HepG2 (cell line): ENCODE results near the gene SERPINA3. TPM values are rescaled to one million over a fixed set of nuclear protein-coding genes. Genes with fewer than 3 reads are reported as not detected.

ENCODE experiments used
- AGO2 ChIP-seq: fragments of 200-400 bp; formaldehyde crosslinking; optimal IDR thresholded peaks from 2 replicates; pipeline ENCODE3; 2017; ENCODE audit warnings: mild to moderate bottlenecking, low read depth, low read length, moderate library complexity
- EED ChIP-seq: sonication (generic); formaldehyde crosslinking; IDR thresholded peaks from 2 replicates; pipeline ENCODE4 v1.5.0; 2020; ENCODE audit warnings: mild to moderate bottlenecking, missing genetic modification reagents
- KMT2B ChIP-seq: IDR thresholded peaks from 2 replicates; pipeline ENCODE4 v1.6.1; 2016; ENCODE audit warnings: missing genetic modification reagents, missing compliant biosample characterization
- MIER2 ChIP-seq: IDR thresholded peaks from 2 replicates; pipeline ENCODE4 v1.6.1; 2016; ENCODE audit warnings: missing biosample characterization, missing genetic modification reagents
- MLXIP ChIP-seq: sonication (generic); formaldehyde crosslinking; IDR thresholded peaks from 2 replicates; pipeline ENCODE4 v1.9.0; 2021; ENCODE audit warnings: missing genetic modification reagents, borderline replicate concordance
- NR2F2 ChIP-seq: IDR thresholded peaks from 2 replicates; pipeline ENCODE4 v1.6.1; 2012; ENCODE audit warnings: low read depth, inconsistent platforms, borderline replicate concordance
- PAXIP1 ChIP-seq: sonication (generic); formaldehyde crosslinking; conservative IDR thresholded peaks from 2 replicates; pipeline ENCODE4 v1.4.0; 2020; ENCODE audit warnings: mild to moderate bottlenecking, missing genetic modification reagents, moderate library complexity
- PHF20 ChIP-seq: sonication (generic); formaldehyde crosslinking; IDR thresholded peaks from 2 replicates; pipeline ENCODE4 v1.5.0; 2020; ENCODE audit warnings: mild to moderate bottlenecking, missing genetic modification reagents
- SIX1 ChIP-seq: sonication (generic); formaldehyde crosslinking; IDR thresholded peaks from 2 replicates; pipeline ENCODE4 v1.4.0; 2020; ENCODE audit warnings: missing genetic modification reagents, borderline replicate concordance
- SOX13 ChIP-seq, 3 experiments: fragments of 450-650 bp in 1 of 3; sonication (generic) in 1 of 3; formaldehyde crosslinking in 1 of 3; IDR thresholded peaks in 2 of 3; conservative IDR thresholded peaks in 1 of 3; 2 replicates each; pipeline versions ENCODE4 v1.5.0 to v1.6.1; 2016 to 2020; ENCODE audit warnings: antibody characterized with exemption in 1 of 3, mild to moderate bottlenecking in 1 of 3, missing compliant biosample characterization in 1 of 3, missing genetic modification reagents in 1 of 3, moderate library complexity in 1 of 3
- TBX2 ChIP-seq: sonication (generic); formaldehyde crosslinking; IDR thresholded peaks from 2 replicates; pipeline ENCODE4 v1.5.0; 2020; ENCODE audit warnings: missing genetic modification reagents, mild to moderate bottlenecking, borderline replicate concordance
- YY1 ChIP-seq: IDR thresholded peaks from 2 replicates; pipeline ENCODE4 v1.6.1; 2011; ENCODE audit warnings: low read length, low read depth, moderate library complexity, mild to moderate bottlenecking; ENCODE audit not compliant: insufficient read depth, insufficient replicate concordance
- ZFP62 ChIP-seq: sonication (generic); formaldehyde crosslinking; IDR thresholded peaks from 2 replicates; pipeline ENCODE4 v1.4.0; 2020; ENCODE audit warnings: missing genetic modification reagents
- ZKSCAN1 ChIP-seq: fragments of 150-350 bp; IDR thresholded peaks from 2 replicates; pipeline ENCODE4 v1.6.1; 2014; ENCODE audit warnings: low read length
- ZNF263 ChIP-seq: sonication (generic); formaldehyde crosslinking; IDR thresholded peaks from 2 replicates; pipeline ENCODE4 v1.4.0; 2020; ENCODE audit warnings: missing genetic modification reagents
- ZNF30 ChIP-seq: sonication (generic); formaldehyde crosslinking; IDR thresholded peaks from 2 replicates; pipeline ENCODE4 v1.5.0; 2020; ENCODE audit warnings: mild to moderate bottlenecking, missing genetic modification reagents
- polyA plus RNA-seq, 8 experiments: library from polyadenylated mRNA; depleted of rRNA in 3 of 8; stranded (reverse) in 7 of 8; unstranded in 1 of 8; fragments of >200 nt; fragmentation: Illumina TruSeq in 4 of 8; extraction: Trizol in 4 of 8; gene quantifications; 2 replicates each; pipeline versions ENCODE4 v1.2.1 to v1.2.3, GENCODE V29; 2011 to 2016; ENCODE audit warnings: low read depth in 4 of 8, missing spikeins in 1 of 8, mixed read lengths in 1 of 8; ENCODE audit not compliant: insufficient read depth in 1 of 8
- total RNA-seq, 5 experiments: library from RNA; depleted of rRNA; stranded (reverse); fragments of >200 nt; fragmentation: Illumina TruSeq; extraction: Trizol; gene quantifications; 2 replicates each; pipeline ENCODE4 v1.2.3, GENCODE V29; 2016; ENCODE audit warnings: low read depth in 1 of 5
- TF ChIP-seq, protein P1 (sequence below): IDR thresholded peaks from 2 replicates; pipeline ENCODE4 v1.6.1; 2016
- TF ChIP-seq, protein P2 (sequence below): sonication (generic); formaldehyde crosslinking; IDR thresholded peaks from 2 replicates; pipeline ENCODE4 v1.5.1; 2020; ENCODE audit warnings: missing genetic modification reagents, mild to moderate bottlenecking, borderline replicate concordance
- TF ChIP-seq, protein P3 (sequence below): sonication (generic); formaldehyde crosslinking; IDR thresholded peaks from 2 replicates; pipeline ENCODE4 v1.4.0; 2020; ENCODE audit warnings: missing genetic modification reagents, mild to moderate bottlenecking, borderline replicate concordance

SERPINA3 gene
- total and polyA plus RNA-seq, 2 of the 13 experiments (the other 11 are each of a cell fraction or from before 2014, with no cell fraction given) = 825 to 2,200 TPM

- TF ChIP-seq SIX1 (CRISPR knock-in tag) = peak; percentile 53; the same call in 1 of the 2 replicates
- TF ChIP-seq SOX13 (IDR thresholded peaks at IDR 0.05) = peak; percentile 64
- peak in 1 of 2 experiments; percentile 87; a peak in 2 of 4 replicates for TF ChIP-seq SOX13 (CRISPR knock-in tag; conservative IDR thresholded peaks at IDR 0.05 in 1 of 2, IDR thresholded peaks at IDR 0.05 in 1 of 2)
- TF ChIP-seq MIER2 (CRISPR knock-in tag) = 0 out of 2 replicates have a peak, but pooled peaks have one; percentile 8
- TF ChIP-seq PAXIP1 = peak; percentile 93
- no peak for TF ChIP-seq EED (CRISPR knock-in tag)
- TF ChIP-seq, protein P1, sequence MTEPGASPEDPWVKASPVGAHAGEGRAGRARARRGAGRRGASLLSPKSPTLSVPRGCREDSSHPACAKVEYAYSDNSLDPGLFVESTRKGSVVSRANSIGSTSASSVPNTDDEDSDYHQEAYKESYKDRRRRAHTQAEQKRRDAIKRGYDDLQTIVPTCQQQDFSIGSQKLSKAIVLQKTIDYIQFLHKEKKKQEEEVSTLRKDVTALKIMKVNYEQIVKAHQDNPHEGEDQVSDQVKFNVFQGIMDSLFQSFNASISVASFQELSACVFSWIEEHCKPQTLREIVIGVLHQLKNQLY = peak; percentile 59; the same call in 1 of the 2 replicates
- no peak for TF ChIP-seq ZNF30 (CRISPR knock-in tag)
- no peak for TF ChIP-seq ZFP62
- no peak for TF ChIP-seq KMT2B (CRISPR knock-in tag)
- TF ChIP-seq ZNF263 (CRISPR knock-in tag) = 0 out of 2 replicates have a peak, but pooled peaks have one; percentile 25
- TF ChIP-seq MLXIP (CRISPR knock-in tag) = no peak
- TF ChIP-seq, protein P2, sequence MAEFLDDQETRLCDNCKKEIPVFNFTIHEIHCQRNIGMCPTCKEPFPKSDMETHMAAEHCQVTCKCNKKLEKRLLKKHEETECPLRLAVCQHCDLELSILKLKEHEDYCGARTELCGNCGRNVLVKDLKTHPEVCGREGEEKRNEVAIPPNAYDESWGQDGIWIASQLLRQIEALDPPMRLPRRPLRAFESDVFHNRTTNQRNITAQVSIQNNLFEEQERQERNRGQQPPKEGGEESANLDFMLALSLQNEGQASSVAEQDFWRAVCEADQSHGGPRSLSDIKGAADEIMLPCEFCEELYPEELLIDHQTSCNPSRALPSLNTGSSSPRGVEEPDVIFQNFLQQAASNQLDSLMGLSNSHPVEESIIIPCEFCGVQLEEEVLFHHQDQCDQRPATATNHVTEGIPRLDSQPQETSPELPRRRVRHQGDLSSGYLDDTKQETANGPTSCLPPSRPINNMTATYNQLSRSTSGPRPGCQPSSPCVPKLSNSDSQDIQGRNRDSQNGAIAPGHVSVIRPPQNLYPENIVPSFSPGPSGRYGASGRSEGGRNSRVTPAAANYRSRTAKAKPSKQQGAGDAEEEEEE (CRISPR knock-in tag) = no peak
- TF ChIP-seq PHF20 (CRISPR knock-in tag) = no peak
- TF ChIP-seq, protein P3, sequence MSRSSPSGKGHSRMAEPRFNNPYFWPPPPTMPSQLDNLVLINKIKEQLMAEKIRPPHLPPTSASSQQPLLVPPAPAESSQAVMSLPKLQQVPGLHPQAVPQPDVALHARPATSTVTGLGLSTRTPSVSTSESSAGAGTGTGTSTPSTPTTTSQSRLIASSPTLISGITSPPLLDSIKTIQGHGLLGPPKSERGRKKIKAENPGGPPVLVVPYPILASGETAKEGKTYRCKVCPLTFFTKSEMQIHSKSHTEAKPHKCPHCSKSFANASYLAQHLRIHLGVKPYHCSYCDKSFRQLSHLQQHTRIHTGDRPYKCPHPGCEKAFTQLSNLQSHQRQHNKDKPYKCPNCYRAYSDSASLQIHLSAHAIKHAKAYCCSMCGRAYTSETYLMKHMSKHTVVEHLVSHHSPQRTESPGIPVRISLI = 0 out of 2 replicates have a peak, but pooled peaks have one; percentile 19
- TF ChIP-seq TBX2 (CRISPR knock-in tag) = peak; percentile 71
- TF ChIP-seq YY1 = no peak
- TF ChIP-seq AGO2 = no peak
- TF ChIP-seq NR2F2 = peak; percentile 95
- TF ChIP-seq ZKSCAN1 = no peak
These were observed 24.7 kb downstream of the SERPINA3 start (continued) for GRCh38 chr14:94636744-94637412.
